Measurements from ENCODE around the gene EGFL7.
A peak's percentile ranks its signal among the peaks of the same experiment; 100 is the strongest.

Gene EGFL7

DNA sequence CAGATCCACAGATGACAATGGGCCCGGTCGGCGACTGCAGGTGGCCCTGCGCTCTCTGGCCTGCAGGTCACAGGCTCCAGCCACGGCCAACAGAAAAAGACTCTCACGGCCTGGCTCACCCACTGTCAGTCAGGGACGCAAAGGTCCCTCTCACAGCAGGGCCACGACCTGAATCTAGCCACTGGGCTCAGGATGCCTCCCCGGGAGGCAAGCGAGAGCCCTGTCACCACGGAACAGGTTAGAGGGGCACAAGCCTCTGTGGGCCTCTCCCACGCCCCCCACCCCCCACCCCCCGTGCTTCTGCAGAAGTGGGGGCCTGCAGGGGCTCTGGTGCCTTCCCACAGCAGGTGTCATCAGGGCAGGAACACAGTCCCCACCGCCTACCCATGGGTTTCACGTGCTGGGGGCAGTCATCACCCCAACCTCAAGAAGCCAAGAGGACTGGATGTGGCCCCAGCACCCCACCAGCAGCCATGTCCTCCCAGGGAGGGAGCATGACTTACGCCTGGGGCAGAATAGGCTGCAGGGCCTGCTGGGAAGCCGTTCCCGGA, 17.3 kb upstream of the EGFL7 start:
- no peaks in the 10 kb centered on the region for H3K36me3 ChIP-seq (ENCODE audit: control insufficient read depth, low read length)
- peak overlapping the region; percentile 51 for H3K4me3 ChIP-seq (ENCODE audit: low read length)
- H3K9me3 ChIP-seq (ENCODE audit: control insufficient read depth, insufficient read depth, low read length) = no peaks in the 10 kb centered on the region
- no peaks in the 10 kb centered on the region for H3F3A ChIP-seq (ENCODE audit: control insufficient read depth, insufficient read depth)
- H3K4me1 ChIP-seq (ENCODE audit: control insufficient read depth, low read length) = peaks cover 37% of the 10 kb centered on the region
- H4K20me1 ChIP-seq (ENCODE audit: control insufficient read depth, insufficient read depth, low read depth, low read length) = no peaks in the 10 kb centered on the region
- H3K27ac ChIP-seq (ENCODE audit: low read depth, low read length) = no peak overlapping the region
- no peaks in the 10 kb centered on the region for H3K9me2 ChIP-seq (replicated peaks; ENCODE audit: control insufficient read depth, low read length)
- H3K27me3 ChIP-seq (ENCODE audit: control insufficient read depth, low read length) = peaks cover 45% of the 10 kb centered on the region
- peak overlapping the region; percentile 55 for H3K4me2 ChIP-seq (ENCODE audit: low read length)
- H3K79me2 ChIP-seq (ENCODE audit: control insufficient read depth, low read length) = no peaks in the 10 kb centered on the region
- TF ChIP-seq EZH2phosphoT487 (IDR thresholded peaks at IDR 0.05; ENCODE audit: borderline replicate concordance, low read length) = no peak

DNA sequence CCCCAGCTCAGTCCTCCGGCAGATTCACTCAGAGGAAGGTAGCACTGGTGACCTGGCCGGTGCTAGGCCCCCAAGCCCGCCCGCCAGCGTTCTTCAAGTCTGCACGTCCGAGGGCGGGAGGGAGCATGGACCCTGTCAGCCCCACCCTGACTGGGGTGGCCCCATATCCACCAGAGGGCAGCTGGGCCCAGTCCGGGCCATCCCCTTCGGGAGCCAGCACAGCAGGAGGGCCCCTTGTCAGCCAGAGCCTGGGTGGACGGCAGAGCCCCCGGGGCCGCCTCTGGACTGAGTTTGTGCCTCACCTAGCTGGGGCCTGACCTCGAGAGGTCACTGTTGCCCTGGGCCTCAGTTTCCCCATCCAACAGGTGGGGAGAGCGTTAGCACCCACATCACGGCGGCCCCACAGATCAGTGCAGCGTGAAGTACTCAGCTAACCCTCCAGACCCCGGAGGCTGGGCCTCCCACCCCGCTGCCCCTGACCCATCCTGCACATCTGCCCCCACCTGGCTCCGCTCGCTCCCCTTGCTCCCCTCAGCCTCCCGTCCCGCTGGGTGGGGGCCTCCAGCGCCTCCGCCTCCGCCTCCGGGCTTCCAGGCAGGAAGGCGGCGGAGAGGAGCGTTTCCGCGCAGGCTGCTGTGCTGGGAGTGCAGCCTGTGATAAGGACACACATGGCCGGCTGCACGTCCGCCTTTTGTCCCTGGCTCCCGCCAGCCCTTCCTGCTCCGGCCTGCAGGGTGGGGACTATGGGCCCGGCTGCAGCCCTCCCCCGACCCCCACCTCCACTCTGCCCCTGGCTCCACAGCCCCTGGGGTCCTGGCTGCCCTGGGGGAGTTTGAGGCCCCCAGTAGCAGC, 16.6 kb upstream of the EGFL7 start:
- Histone ChIP-seq H3K36me3 (ENCODE audit: control insufficient read depth, low read length) (no peaks in the 10 kb centered on the region), H3K79me2 (ENCODE audit: control insufficient read depth, low read length) (no peaks in the 10 kb centered on the region), H3K4me2 (ENCODE audit: low read length) (peak overlapping the region; percentile 55), H3K27ac (ENCODE audit: low read depth, low read length) (no peak overlapping the region), H3K4me3 (ENCODE audit: low read length) (peak overlapping the region; percentile 51), H4K20me1 (ENCODE audit: control insufficient read depth, insufficient read depth, low read depth, low read length) (no peaks in the 10 kb centered on the region), H3K9me3 (ENCODE audit: control insufficient read depth, insufficient read depth, low read length) (no peaks in the 10 kb centered on the region), H3K9me2 (replicated peaks; ENCODE audit: control insufficient read depth, low read length) (no peaks in the 10 kb centered on the region), H3F3A (ENCODE audit: control insufficient read depth, insufficient read depth) (peaks cover 5% of the 10 kb centered on the region), H3K27me3 (ENCODE audit: control insufficient read depth, low read length) (peaks cover 45% of the 10 kb centered on the region), H3K4me1 (ENCODE audit: control insufficient read depth, low read length) (peaks cover 43% of the 10 kb centered on the region)
- TF ChIP-seq EZH2phosphoT487 (IDR thresholded peaks at IDR 0.05; ENCODE audit: borderline replicate concordance, low read length) = no peak
- TF ChIP-seq, protein P1, sequence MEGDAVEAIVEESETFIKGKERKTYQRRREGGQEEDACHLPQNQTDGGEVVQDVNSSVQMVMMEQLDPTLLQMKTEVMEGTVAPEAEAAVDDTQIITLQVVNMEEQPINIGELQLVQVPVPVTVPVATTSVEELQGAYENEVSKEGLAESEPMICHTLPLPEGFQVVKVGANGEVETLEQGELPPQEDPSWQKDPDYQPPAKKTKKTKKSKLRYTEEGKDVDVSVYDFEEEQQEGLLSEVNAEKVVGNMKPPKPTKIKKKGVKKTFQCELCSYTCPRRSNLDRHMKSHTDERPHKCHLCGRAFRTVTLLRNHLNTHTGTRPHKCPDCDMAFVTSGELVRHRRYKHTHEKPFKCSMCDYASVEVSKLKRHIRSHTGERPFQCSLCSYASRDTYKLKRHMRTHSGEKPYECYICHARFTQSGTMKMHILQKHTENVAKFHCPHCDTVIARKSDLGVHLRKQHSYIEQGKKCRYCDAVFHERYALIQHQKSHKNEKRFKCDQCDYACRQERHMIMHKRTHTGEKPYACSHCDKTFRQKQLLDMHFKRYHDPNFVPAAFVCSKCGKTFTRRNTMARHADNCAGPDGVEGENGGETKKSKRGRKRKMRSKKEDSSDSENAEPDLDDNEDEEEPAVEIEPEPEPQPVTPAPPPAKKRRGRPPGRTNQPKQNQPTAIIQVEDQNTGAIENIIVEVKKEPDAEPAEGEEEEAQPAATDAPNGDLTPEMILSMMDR (IDR thresholded peaks at IDR 0.05; ENCODE audit: low read depth, low read length, poor library complexity, severe bottlenecking) = no peak

DNA sequence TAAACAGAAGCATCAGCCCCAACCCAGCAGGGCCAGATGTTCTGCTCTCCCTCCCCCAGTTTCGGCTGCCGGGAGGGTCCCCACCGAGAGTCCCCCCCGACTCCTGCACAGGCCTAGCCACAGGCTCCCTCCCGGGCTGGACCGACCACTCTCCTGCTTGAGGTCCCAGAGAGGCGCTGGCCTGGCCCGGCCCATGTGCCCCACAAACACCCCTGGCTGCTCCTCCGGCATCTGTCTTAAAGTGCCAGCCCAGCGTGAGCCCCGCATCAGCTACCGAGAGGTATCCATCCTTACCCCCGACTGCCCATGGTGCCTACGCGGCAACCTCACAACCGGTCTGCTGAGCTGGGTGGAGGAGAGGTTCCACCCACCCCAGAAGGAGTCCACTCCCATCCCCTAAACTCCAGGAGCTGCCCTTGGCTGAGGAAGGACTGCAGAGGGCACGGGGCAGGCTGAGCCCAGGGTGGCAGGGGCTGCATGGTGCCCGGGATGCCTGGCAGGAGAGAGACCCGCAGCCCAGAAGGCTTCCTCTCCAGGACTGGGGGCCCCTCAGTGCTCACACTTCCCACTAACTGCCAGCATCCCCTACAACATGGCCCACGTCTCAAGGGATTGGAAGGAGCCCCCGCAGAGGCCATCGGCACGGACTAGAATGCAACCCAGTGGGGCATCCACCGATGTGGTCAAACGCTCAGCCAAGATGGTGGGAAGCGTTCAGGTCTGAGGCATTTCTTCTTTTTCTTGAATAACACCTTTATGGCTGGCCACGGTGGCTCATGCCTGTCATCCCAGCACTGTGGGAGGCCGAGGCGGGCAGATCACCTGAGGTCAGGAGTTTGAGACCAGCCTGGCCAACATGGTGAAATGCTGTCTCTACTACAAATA, 15.6 kb upstream of the EGFL7 start:
- Histone ChIP-seq H3K79me2 (ENCODE audit: control insufficient read depth, low read length) (no peaks in the 10 kb centered on the region), H3F3A (ENCODE audit: control insufficient read depth, insufficient read depth) (peaks cover 5% of the 10 kb centered on the region), H3K9me2 (replicated peaks; ENCODE audit: control insufficient read depth, low read length) (no peaks in the 10 kb centered on the region), H3K36me3 (ENCODE audit: control insufficient read depth, low read length) (no peaks in the 10 kb centered on the region), H3K4me2 (ENCODE audit: low read length) (peak overlapping the region; percentile 55), H3K9me3 (ENCODE audit: control insufficient read depth, insufficient read depth, low read length) (no peaks in the 10 kb centered on the region), H3K4me1 (ENCODE audit: control insufficient read depth, low read length) (peaks cover 43% of the 10 kb centered on the region), H3K27me3 (ENCODE audit: control insufficient read depth, low read length) (peaks cover 45% of the 10 kb centered on the region), H3K27ac (ENCODE audit: low read depth, low read length) (no peak overlapping the region), H4K20me1 (ENCODE audit: control insufficient read depth, insufficient read depth, low read depth, low read length) (no peaks in the 10 kb centered on the region), H3K4me3 (ENCODE audit: low read length) (no peak overlapping the region)
- TF ChIP-seq EZH2phosphoT487 (IDR thresholded peaks at IDR 0.05; ENCODE audit: borderline replicate concordance, low read length) = no peak
- TF ChIP-seq, protein P1 (IDR thresholded peaks at IDR 0.05; ENCODE audit: low read depth, low read length, poor library complexity, severe bottlenecking) = no peak

All from DOHH2 (cell line).